Measurements from ENCODE around the gene OR9A2.

OR9A2 gene, protein sequence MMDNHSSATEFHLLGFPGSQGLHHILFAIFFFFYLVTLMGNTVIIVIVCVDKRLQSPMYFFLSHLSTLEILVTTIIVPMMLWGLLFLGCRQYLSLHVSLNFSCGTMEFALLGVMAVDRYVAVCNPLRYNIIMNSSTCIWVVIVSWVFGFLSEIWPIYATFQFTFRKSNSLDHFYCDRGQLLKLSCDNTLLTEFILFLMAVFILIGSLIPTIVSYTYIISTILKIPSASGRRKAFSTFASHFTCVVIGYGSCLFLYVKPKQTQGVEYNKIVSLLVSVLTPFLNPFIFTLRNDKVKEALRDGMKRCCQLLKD

GRCh38 chr7:143027032-143027431 is at the start of gene OR9A2:
OR9A2 (minus strand) TSS chr7:143027132; CDS start chr7:143027132, 0 bp downstream.
- no peak for DNase-seq

DNA sequence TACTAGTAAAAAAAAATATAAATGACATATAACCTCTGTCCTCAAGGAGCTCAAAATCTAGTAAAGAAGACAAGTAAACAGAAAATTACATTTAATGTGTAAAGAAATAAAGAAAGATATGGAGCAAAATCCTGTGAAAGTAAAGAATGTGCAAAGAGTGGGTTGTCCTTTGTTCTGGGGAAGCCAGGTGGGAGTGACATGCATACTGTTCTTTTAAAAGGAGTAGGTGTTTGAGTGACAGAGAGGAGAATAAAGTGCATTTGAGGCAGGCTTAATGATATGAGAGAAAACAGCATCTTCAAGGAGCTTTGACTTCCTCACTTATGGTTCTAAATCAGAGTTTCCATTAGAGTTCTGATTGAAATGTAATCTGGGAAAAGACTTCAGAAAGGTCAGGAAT is 47.2 kb upstream of the OR9A2 start:
- DNase-seq, result no peak

- DNase-seq, result no peak
These were observed 46.6 kb upstream of the OR9A2 start for GRCh38 chr7:143073556-143073955.

GRCh38 chr7:143069912-143070500 is 43.1 kb upstream of the OR9A2 start:
- DNase-seq, result no peak

GRCh38 chr7:143068446-143068845 is 41.5 kb upstream of the OR9A2 start:
- no peak for DNase-seq

DNA sequence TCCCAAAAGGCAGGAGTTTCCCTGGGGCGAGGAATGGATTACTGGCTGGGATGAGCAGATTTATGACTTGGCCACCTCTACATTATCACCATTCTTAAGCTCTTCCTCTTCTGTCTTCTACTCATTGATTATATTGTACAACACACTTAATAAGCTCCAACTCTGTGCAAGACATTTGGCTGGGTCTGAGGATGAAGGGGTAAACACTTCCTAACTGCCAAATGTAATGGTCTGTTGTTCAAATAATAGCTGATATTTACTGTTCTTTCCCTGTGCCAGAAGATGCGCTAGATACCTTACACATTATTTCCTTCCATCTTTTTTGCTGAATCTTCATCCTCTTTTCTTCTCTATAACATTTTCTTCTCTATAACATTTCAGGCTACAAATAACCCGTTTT is 36.8 kb upstream of the OR9A2 start:
- no peak for DNase-seq

GRCh38 chr7:143055754-143056153 is 28.8 kb upstream of the OR9A2 start:
- no peak for DNase-seq

- DNase-seq, result no peak
These were observed 27.7 kb upstream of the OR9A2 start for GRCh38 chr7:143054621-143055020.

- DNase-seq, result no peak
These were observed 25.1 kb upstream of the OR9A2 start, which contains the start of gene OR6V1 for GRCh38 chr7:143052041-143052440. OR6V1 (plus strand) TSS chr7:143052341; CDS start chr7:143052341, 0 bp downstream.

GRCh38 chr7:143050931-143051330 is 24.0 kb upstream of the OR9A2 start:
- no peak for DNase-seq

- no peak for DNase-seq
These were observed 22.4 kb upstream of the OR9A2 start for GRCh38 chr7:143049362-143049761.

DNA sequence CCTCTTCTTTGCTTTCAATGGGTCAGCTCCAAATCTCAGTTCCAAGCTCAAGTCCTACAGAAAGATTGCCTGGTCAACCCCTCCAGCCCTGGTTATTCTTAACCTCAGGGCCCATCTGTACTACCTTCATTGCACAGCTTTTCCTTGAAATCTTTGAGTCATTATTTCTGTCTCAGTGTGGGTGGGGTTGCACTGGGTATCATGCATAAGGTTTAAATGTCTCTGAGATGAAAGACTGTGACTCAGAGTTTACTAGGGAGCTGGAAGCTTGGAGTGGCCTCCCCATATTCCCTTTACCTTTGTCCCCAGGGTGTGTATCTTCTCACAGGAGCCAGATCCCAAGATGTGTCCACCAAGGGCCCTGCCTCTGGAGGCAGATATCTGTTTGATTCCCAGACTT is 21.9 kb upstream of the OR9A2 start:
- no peak for DNase-seq

DNA sequence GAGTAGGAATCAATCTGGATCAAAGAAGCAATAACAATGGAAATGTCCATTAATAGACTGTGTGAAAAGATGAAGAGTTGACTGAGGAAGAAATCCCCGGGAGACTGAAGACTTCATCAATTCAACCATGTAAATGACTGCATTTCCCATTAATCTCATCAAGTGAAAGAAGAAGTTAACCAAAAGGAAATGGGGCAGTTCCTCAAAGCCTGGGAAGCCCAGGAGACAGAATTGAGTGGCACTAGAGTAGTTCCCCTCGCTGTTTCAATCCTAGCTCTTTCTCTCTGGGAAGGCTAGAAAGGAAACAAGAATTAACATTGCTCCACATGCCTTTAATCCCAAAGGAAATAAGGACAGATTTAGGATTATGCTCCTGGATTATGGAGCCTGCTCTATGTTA is 20.4 kb upstream of the OR9A2 start:
- DNase-seq, result no peak

- no peak for DNase-seq
These were observed 19.5 kb upstream of the OR9A2 start for GRCh38 chr7:143046426-143046851.

- no peak for DNase-seq
These were observed 16.5 kb upstream of the OR9A2 start for GRCh38 chr7:143043391-143043790.

DNA sequence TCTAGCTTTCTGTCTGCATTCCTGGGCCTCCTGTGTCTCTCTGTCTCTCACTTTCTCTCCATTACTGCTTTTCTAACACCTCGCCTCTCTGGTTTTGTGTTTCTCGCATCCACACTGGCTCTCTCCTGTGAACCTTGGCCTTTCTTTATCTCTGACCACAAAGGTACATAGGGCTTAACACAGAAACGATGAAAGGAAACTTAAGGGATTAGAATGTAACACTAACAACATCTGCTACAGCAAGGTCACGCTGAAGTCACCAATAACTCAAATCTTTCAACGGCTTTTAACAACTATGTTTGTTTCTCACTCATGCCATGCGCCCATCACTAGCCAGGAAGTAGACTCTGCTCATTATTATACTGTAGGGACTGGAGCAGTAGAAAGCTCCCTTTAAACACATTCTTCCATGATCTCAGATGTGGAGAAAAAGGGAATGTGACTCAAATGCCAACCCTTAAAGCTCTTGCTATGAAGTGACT is 15.9 kb upstream of the OR9A2 start:
- no peak for DNase-seq

GRCh38 chr7:143042159-143042789 is 15.3 kb upstream of the OR9A2 start:
- no peak for DNase-seq

- no peak for DNase-seq
These were observed 14.4 kb upstream of the OR9A2 start for GRCh38 chr7:143041346-143041745.

GRCh38 chr7:143040209-143040715 is 13.3 kb upstream of the OR9A2 start:
- no peak for DNase-seq

- DNase-seq, result no peak
These were observed 11.7 kb upstream of the OR9A2 start for GRCh38 chr7:143038635-143039034.

DNA sequence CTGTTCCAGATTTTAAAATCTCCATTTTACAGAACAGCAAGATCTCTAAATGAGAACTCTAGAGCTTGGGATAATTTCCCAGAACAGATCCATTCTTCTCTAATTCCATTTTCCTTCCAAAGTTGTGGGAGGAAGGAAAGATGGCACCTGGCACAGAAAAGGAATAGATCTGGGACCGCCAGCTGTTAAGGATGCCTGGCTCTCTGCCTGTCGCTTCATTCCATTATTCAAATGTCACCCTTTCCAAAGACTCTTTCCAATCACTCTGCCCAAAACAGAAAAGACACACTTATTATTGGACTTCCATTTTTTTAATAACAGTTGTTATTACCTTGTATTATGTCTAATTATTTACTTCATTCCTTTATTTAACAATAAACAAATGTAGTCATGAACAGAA is 751 bp upstream of the OR9A2 start:
- no peak for DNase-seq

GRCh38 chr7:143025371-143025770 is 1.6 kb downstream of the OR9A2 start:
- DNase-seq, result no peak

GRCh38 chr7:143023047-143023446 is 3.9 kb downstream of the OR9A2 start:
- no peak for DNase-seq

DNA sequence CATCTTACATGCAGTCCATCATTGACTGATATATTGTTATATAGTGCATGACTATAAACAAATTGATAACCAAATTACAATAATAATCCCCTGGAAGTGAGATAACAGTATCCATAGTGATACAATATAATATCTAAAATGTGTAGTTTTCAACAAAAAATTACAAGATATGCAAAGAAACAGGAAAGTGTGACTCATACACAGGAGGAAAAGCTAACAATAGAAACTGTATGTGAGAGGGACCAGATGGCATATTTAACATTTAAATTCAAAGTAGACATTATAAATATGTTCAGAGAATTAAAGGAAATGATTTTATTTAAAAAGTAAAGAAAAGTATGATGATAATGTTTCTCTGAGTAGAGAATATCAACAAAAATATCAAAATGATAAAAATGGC is 8.0 kb downstream of the OR9A2 start:
- DNase-seq, result no peak

All from NCI-H2107 (cell line).